HG02870 (cell line): ENCODE data around the gene TNMD.
"Not testable (repeated sequence)": the region's sequence is repeated elsewhere in the genome, so short reads cannot be mapped to it uniquely, and the experiment has no call there.

Experiments used
- ATAC-seq: cut with Tn5 transposase; IDR thresholded peaks from one replicate; pipeline ENCODE4 v1.9.1; 2021; ENCODE audit warnings: mild to moderate bottlenecking, moderate library complexity; ENCODE audit not compliant: unreplicated experiment

TNMD gene

DNA sequence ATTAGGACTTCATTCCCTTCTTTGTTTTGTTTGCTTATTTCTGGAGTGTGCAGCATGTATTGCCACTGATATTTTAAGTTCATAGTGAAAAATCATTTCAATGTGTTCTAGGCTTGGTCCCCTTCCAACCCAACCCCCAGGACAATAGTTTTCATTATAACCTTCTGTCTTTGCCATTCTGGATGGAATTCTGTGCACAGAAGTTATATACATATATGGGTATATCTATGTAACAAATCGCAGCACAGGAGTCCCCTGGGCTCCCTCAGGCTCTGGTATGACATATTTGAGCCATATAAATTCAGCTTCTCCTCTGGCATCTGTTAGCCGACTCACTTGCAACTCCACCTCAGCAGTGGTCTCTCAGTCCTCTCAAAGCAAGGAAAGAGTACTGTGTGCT is at the start of gene TNMD:
TNMD (plus strand) TSS at position 326 of the 400 bp plus-strand sequence. CDS start 83 bp downstream, outside the sequence.
- no peak for ATAC-seq

DNA sequence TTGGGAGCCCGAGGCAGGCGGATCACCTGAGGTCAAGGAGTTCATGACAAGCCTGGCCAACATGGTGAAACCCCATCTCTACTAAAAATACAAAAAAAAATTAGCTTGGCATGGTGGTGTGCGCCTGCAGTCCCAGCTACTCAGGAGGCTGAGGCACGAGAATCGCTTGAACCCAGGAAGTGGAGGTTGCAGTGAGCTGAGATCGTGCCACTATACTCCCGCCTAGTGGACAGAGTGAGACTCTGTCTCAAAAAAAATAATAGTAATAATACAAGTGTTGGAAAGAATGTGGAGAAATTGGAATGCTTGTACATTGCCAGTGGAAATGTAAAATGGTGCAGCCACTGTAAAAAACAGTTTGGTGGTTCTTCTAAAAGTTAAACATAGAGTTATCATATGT is 19.2 kb upstream of the TNMD start:
- ATAC-seq: not testable (repeated sequence)

DNA sequence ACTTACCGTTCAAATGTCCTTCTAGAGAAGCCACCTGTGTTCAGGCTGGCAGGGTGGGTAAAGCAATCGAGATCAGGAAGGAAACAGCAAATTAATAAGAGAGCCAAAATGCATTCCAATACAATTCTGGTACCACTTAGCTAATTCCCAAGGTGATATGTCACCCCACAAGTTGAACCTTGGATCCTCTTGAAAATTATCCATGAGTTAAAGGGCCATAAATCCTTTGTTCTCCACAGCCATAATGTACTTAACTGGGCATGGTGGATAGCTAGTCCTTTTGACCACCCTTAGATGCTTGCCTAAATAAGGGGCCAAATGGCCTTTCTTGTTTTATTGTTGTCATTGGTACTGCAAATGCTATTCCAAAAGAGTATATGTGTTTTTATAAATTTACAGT is 2.0 kb downstream of the TNMD start:
- ATAC-seq: no peak

DNA sequence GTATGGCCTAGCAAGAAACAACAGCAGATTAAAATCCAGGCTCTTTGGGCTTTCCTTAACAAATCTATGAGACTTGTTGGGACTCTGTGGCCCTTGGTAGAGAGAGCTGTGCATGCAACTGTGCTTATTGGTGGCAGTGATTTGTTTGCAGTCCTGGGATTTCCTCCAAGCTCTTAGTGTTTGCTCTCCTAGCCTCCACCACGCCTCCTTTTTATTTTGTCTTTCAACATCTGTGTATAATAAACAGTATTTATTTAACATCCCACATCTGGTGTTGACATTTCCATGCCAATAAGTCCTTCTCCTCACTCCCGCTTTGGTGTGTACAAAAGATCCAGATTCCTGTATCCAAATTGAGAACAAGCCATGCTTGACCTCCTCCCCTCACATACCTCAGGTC is 3.1 kb downstream of the TNMD start:
- ATAC-seq: no peak

DNA sequence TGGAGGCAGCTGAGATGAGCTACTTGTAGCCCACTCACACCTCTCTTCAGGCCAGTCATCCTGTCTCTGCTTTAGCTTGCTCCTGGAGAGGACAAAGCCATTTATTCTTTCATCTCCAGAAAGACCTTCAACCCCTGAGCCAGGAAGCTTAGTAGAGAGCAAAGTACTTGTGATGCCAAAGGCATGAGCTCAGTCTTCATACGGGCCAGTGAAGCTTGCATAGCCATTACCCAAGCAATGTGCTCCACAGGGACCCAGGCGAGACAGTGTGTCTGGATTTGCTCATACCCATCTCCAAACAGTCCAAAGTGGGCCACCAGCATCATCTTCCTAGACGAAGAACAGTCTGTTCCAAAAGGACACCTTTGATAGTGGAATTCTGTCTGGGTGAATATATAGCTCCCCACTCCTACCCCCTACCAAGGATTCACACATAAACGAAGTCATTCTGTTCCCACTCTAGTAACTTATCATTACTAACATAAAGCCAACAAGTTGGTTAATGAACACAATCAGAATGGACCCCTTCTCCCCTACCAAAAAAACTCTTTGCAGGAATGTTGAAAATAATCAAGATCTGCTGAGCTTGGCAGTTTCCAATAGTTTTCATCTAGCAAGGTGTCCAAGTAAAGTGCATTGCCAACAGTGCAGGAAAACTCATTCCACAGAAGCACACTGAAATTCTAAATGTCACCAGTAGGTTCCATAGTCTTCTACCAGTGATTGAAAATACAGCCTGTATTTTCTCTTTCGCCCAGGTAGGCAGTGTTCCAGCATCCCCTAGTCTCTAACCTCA is 6.7 kb downstream of the TNMD start:
- ATAC-seq: no peak

DNA sequence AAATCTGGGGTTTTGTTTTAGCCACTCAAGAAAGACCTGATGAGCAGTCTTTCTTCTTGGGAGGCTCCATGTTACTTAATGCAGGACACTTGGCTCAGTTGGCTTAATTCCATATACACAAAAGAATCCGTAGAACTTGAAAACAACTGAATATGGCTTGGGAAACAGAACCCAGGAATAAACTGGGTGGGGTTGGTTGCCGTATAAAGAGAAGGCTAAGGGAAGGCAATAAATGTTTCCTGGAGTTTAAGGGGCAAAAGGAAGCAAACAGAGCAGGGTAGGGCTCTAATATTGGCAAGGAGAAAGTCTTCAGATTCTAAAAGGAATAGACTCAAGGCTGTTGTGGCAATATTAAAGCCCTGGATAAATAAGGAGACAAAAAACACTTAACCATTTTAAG is 8.4 kb downstream of the TNMD start:
- no peak for ATAC-seq

DNA sequence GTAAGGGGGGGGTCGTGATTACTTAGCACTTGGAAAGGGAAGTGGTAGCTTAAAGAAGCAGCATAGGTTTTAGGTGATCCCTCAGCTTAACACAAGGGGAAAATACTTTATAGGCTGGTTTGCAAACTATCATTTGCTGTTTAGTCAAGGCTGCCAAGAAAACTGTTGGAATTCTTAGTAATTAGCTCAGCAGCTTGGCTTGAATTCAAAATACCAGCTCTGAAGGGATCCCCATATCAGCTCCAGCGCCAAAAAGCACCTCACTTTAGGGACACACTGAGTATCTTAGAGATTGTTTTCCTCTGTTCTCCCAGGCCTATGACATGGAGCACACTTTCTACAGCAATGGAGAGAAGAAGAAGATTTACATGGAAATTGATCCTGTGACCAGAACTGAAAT is 8.8 kb downstream of the TNMD start:
- ATAC-seq: no peak

DNA sequence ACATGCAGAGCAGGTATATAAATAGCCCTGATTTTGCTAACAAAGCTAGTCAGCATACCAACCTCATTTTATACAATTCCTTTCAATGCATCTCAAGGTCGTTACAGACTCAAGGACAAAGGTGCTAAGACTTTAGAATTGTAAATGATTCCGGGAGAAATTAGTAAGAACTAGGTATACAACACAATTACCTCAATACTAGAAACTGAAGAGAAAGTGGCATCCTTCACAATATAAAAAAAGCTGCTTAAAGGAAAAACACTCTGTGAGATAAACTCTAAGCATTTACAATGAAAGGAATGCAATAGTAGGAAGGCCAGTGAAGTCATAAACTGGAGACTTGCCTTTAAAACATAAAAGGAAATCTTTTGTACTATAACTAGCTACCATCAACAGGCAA is 11.9 kb downstream of the TNMD start:
- ATAC-seq: no peak

DNA sequence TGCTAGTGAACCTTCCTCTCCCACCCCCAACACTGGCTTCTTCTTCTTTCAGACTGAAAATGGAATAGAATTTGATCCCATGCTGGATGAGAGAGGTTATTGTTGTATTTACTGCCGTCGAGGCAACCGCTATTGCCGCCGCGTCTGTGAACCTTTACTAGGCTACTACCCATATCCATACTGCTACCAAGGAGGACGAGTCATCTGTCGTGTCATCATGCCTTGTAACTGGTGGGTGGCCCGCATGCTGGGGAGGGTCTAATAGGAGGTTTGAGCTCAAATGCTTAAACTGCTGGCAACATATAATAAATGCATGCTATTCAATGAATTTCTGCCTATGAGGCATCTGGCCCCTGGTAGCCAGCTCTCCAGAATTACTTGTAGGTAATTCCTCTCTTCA is 14.7 kb downstream of the TNMD start:
- ATAC-seq: no peak

DNA sequence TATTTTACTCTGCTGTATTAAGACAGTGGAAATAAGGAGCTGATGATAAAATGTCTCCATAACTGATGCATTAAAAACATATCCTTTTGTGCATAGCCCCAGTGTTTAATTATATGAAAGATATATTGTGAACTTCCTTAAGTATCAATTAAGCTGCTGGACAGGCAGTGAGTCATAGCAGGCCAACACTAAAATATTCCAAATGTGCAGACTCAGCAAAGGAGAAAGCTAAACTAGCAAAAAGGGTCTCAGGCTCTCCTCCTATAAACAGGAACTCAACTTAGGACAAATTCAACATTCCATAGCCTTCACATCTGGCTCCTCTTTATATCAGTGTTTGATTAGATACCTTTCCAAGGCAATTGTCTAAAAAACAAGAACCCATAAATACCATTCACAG is 15.6 kb downstream of the TNMD start:
- ATAC-seq: no peak

DNA sequence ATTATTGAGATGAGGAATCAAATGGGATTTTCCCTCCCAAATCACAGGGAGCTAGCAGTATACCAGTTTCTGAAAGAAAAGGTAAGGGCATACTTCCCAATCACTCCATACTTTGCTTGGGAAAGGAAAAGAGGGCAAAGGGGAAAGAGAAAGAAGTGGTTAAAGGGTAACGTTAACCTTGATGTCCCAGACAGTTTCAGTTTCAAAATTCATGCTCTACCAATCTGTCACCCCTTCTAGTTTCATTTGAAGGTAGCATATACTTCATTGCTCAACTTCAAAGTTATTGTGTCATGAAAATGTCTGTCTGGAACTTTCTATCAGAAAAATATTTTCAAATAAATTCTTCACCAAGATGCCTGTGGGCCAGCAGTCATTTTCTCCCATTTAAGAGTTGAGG is 16.0 kb downstream of the TNMD start:
- ATAC-seq: no peak

DNA sequence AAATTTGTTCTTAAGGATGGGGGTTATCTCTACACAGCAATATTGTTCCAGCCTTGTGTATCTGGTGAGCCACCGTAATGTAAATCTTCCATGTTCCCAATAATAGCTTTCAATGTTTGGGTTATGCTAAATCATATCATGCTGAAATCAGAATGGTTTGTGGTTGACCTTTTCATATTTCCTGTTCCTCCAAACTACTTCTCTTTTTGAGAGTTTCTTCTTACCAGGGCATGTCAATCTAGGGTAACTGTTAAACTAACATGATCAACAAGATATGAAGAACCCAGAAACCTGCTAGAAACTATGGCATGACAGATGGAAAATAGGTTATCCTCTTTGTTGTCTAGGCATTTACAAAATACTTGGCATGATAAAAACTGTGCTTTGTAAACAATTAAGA is 22.0 kb downstream of the TNMD start:
- ATAC-seq: no peak

DNA sequence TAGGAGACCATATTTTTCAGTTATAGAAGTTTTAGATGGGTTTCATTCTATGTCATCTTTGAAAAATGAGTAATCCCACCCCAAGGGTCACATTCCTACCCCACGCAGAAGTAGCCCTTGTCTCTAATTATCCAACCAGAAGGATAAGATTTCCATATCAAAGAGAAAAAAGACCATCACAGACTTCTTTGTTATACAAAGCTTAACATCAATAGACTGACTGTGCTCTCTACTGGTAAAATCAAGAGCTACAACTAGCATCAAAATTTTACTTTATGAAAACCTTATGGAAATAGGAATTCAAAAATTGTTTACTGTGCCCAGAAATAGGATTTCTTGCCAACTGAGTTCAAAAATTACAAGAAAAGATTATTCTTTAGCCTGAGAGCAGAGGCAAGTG is 24.9 kb downstream of the TNMD start:
- ATAC-seq: no peak

DNA sequence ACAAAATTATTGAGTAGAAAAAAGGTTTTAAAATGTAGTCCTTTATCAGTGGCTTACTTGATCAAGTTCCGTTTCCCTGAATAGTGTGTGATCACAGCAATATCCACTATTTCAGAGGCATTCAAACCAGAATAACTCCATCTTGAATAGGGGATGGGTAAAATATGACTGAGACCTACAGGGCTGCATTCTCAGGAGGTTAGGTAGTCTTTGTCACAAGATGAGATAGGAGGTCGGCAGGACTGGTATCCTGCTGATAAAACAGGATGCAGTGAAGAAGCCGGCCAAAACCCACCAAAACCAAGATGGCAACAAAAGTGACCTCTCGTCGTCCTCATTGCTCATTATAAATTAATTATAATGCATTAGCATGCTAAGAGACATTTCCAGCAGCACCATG is 27.2 kb downstream of the TNMD start:
- no peak for ATAC-seq

DNA sequence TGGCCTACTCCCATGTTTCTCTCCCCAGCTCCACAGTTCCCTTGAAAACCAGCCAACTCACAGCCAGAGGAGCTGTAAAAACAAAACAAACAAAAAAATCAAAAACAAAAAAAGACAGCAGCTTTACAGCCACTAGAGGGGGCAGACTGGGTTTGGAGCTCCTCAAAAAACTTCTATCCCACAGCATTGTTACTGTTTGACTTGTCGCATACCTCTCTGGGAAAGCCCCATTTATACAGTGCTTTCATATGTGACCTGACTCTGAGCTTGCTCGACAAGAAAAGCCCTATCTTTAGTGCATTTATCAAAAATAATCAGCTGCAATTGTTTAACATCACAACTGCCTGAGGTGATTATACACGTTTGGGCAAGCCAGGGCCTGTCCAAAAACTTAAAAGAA is 30.3 kb downstream of the TNMD start:
- ATAC-seq: peak; percentile 100

DNA sequence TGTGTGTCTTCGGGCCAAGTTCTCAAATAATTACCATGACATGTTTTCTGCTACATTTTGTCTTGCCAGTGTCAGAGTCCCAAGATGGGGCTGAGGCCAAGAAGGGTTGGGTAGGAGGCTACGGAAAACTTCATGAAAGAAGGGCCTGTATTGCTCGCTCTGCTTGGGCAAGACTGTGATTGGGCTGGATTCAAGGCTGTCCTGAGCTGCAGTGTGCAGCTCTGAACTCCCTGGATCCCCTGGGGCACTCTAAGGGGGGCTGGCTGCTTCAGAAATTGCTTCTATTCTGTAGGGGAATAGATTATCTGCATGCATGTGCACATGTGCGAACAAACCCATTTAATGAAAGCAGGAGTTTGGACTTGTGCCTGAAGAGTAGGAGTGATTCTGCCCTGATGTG is 38.3 kb downstream of the TNMD start:
- no peak for ATAC-seq

DNA sequence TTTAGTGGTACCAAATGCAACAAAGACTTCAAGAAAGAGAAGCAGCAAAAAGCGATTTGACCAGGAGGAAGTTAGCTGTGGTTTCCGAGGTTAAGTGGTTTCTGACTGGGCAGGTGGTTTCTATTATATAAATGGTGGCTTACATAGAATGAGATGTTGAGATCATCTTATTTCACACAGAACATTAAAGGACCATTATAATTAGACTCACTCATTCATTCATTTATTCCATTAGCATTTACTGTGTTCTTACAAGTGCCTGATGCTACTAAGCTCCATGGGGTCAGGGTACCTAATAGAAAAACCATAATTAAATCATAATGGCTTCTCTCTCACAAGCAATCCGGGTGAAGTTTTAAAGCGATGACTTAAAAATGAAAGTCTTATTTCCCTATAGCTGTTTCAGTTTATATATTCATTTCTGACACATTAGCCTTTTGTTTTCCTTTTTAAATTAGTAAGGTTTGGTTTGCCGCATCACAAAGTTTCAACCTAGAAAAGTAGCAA is 41.3 kb downstream of the TNMD start:
- peak; percentile 92 for ATAC-seq

DNA sequence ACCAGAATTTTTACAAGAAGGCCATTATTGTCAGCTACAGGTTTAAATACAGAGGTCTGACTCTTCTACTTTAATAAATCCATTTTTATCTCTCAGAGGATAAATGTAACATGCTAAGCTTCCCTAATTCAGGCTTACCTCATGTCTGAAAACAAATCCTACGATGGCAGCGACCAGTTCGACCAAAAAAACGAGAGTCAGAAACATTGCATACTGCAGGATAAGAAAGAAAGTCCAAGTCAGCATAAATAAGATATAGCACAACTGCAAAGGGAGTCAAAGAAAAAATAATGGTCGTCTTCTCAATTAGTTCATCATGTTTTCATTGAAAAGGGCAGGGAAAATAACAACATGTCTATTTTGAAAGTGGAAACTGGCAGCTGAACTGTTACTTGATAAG is 50.3 kb downstream of the TNMD start:
- no peak for ATAC-seq

DNA sequence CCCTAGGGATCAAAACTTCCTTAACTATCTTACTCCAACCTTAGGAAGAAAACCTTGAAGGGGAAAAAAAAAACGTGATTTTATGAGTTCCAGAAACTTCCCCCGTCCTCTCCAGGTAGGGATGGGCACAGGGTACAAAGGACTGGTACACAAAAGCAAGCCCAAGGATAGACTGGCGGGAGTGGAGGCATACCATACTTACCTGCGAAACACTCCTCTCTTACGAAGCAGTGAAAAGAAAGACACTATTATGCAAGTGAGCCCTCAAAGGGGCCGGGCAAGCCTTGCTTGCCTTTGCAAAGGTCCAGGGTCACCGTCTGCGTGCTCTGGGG is 51.2 kb downstream of the TNMD start:
- ATAC-seq: no peak

DNA sequence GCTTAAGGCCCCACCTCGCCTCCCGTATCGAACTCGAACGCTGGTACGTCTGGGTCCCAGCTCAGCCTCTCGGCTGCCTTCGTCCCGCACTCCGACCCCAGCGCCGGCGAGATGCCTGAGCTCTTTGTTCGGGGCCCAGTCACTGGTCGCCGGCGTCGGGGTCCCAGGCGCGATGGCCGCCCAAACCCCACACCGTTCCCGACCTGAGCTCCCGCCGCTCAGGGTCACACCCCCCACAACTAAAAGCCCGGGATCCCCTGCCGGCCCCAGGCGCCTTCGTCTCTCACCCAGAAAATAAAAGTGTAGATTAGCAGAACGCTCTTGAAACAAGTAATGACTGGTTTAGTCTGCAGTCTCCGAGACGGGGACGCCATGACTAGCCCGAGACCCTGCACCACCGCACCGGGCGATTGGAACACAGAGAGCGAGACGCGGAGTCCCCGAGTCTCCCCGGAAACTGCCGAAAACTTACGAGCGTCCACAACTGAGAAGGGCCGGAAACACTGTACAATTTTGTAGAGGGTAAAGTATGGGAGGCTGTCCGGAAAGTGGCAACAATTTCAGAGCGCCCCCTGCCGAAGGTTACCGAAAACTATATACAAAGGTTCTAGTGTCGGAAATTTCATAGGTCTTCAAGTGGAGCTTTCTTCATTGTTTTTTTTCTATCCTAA is 51.7 kb downstream of the TNMD start, which contains the start of gene TSPAN6:
TSPAN6 (minus strand) TSS at position 486 of the 671 bp plus-strand sequence; CDS start at position 374, 112 bp downstream.
- no peak for ATAC-seq

DNA sequence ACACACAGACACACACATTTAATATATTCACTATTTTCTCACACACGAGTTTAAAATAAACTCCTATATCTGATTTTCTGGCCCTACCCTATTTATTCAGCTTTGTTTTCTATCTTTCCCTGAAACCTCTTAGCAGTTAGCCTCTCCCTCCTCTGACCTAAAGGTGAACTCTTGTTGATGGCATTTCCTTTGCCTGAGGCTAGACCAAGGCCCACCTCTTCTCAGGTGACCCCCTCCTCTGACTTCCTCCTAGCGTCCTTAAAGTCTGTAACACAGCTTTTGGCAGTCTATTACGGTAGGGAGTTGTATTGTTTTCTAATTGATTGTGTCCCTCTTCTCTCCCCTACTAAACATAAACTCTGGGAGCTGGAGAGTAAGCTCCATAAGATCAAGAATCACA is 57.6 kb downstream of the TNMD start:
- ATAC-seq: no peak

DNA sequence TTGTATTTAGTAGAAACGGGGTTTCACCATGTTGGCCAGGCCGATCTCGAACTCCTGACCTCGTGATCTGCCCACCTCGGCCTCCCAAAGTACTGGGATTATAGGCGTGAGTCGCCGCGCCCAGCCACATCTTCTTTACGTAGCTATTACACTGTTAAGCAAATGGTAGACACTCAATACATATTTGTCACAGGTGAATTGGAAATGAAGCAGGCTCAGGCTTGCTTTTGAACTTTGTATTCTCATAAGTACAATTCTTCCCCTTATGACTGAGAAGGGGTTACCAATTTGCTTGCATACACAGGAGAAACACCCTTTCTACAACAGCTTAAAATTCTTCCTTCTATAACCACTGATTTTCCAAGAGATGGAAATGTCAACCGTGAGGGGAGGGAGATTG is 58.5 kb downstream of the TNMD start:
- no peak for ATAC-seq
